Choroid plexus epithelial cell (primary cell): ENCODE results near the gene TAF8.

Source experiments
- DNase-seq: peaks from one replicate; pipeline ENCODE4 v3.0.0-alpha.2; 2010; ENCODE audit warnings: low read depth
- H3K4me3 ChIP-seq: 2 replicates; pipeline ENCODE4 v1.5.1; 2011; ENCODE audit warnings: low read depth, mild to moderate bottlenecking, control low read depth, low read length, moderate library complexity
- CTCF ChIP-seq: conservative IDR thresholded peaks from 2 replicates; pipeline ENCODE4 v1.5.1; 2011; ENCODE audit warnings: low read depth, mild to moderate bottlenecking, control low read depth, inconsistent platforms, low read length, moderate library complexity

TAF8 gene

DNA sequence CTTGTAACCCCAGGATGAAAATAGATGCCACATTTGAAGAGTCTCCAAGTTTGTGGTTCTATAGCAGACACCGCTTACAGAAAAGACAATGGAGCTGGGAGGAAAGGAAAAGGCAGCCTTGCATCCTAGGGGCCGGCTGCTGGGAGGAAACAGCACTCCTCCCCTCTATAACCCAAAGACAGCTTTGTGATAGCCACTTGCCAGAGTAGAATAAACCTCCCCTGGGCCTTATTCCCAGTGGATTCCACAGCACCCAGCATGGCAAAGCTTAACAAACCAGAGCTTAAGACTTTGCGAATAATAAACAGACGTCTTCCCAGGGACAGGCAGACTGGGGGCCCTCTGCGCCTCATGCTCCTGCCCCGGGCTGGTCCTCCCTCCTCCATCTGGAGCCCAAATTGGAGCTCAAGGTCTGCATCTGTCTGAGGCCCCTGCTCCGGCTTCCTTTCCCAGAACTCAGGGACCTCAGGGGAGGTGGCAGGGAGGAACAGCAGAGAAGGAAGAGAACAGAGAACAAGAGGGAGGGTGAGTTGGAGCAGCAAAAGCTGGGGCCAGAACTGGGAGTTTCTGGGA is 8.8 kb upstream of the TAF8 start:
- no peak overlapping the region for H3K4me3 ChIP-seq
- DNase-seq = no peak
- no peak for TF ChIP-seq CTCF

DNA sequence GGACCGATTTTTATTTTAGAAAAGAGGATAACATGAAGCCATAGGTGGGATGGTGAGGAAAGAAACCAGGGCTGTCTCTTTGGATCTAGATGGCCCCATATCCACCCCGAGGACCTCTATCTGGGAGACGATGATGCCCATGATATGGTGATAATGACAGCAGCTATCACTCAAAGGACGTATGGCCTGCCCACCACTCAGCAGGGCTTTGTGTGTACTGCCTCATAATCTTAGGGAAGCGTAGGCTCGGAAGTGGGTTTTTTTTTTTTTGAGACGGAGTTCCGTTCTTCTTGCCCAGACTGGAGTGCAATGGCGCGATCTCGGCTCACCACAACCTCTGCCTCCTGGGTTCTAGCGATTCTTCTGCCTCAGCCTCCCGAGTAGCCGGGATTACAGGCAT is 8.2 kb upstream of the TAF8 start:
- TF ChIP-seq CTCF = no peak
- no peak for DNase-seq
- no peak overlapping the region for H3K4me3 ChIP-seq

DNA sequence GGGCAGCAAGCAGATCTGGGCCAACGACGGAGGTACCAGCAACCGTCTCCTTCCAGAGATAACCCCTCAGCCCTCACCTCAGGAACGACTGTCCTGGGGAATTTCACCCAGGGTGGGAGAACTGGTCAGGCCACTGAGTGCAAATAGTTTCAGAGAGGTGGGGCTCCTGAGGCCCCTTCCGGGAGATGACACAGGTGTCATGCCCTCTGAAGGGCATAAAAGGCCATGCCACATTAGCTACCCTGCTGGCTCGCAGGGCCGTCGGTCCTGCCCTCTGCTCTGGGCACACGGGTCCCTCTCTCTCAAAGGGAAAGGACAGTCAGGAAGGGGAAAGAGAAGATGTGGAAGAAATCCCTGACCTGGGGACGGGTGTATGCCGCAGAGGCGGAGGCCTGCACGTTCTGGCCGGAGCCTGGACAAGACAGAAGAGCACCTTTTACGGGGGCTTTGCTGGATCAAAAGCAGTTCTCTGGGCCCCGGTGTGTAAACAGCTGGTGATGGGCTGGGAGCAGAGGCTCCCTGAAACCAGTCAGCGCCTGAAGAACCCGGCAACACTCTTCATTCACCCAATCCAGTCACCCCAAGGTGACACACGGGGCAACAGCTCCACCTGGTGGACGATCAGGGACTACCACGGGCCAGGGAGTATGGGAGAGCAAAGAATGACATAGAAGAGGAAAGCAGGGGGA is 6.4 kb upstream of the TAF8 start:
- TF ChIP-seq CTCF = peak; percentile 97
- DNase-seq = peak; percentile 91
- H3K4me3 ChIP-seq = no peak overlapping the region

DNA sequence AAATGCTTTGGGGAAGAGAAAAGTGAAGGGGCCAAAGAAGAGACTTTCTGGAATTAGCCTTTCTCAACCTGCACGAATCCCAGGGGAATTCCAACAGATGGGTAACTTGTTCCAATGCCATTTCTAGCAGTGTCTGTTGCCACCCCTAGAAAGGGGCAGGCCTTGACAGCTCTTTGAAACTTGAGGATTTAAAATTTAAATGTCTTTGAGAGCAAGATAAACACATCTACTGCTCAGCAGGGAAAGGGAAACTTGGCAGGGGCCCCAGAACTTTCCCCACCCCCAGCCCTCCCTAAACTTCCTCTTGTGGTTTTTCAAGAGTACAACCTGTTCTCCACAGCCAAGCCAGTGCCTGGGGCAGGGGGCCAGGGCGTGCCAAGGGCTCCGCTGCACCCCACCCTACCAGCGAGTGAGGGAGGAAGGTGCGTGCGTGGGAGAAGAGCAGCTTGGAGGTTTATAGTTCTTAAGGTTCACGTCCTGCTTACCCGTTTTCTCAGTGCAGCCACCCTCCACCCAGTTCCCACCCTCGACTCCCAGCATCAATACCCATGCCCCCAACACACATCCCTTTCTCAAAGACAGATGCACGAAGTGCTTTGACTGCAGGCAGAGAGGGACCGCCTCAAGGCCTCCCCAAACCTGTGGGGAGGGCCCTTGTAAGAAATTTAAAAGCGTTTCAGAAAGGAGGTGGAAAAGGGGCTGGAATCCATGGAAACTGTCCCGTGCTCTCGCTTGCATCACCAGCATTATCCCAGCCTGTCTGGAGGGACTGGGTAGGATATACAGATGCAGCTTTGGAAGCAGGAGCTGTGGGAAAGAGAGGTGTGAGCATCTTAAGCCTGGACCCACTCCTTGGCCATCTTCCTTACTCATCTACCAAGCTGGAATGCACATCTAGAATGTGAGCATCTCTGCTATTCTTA is 4.5 kb upstream of the TAF8 start:
- no peak for TF ChIP-seq CTCF
- peak; percentile 96 for DNase-seq
- H3K4me3 ChIP-seq = peak overlapping the region; percentile 93

GRCh38 chr6:42046464-42047212 is 3.7 kb upstream of the TAF8 start:
- DNase-seq = peak; percentile 75
- TF ChIP-seq CTCF = no peak
- H3K4me3 ChIP-seq = peak overlapping the region; percentile 93

- no peak for DNase-seq
- H3K4me3 ChIP-seq = peak overlapping the region; percentile 93
- TF ChIP-seq CTCF = no peak
Observed at GRCh38 chr6:42047213-42047590, 3.1 kb upstream of the TAF8 start.
